IPS DF 4.7 (cell line): ENCODE data around the gene STAT1.

Source experiments
- DNase-seq: peaks from one replicate; pipeline ENCODE4 v3.0.0-alpha.2; 2013; ENCODE audit warnings: low spot score; ENCODE audit errors: extremely low read depth

The STAT1 gene

GRCh38 chr2:190984595-190984994, 29.4 kb downstream of the STAT1 start:
- no peak for DNase-seq

DNA sequence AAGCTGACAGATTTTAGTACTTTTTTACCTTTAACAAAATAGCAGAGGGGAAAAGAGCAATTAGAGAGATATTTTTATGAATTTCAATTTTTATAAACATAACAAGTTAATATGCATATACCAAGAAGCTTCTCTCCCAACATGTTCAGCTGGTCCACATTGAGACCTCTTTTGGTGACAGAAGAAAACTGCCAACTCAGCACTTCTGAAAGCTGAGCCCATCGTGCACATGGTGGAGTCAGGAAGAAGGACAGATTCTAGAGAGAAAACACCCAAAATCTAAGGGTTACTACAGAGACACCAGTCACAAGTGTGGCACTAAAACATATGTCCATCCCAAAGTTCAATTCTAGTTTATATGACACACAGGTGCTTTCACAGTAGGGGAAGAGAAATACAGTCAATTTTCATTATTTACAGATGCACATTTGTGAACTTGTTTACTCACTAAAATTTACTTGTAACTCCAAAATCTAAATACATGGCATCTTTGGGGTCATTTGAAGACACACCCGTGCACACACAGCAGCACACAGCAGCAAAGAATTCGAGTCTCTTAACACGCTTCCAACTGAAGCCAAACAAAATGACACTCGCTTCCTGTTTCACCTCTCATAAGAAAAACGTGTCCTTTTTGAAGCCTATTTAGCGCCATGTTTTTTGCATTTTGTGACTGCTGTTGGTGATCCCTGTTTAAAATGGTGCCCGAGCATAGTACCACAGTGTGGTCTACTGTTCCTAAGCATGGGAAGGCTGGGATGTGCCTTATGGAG, 31.5 kb downstream of the STAT1 start:
- no peak for DNase-seq

- DNase-seq = no peak
Observed at GRCh38 chr2:190981733-190982132, 32.2 kb downstream of the STAT1 start.

DNA sequence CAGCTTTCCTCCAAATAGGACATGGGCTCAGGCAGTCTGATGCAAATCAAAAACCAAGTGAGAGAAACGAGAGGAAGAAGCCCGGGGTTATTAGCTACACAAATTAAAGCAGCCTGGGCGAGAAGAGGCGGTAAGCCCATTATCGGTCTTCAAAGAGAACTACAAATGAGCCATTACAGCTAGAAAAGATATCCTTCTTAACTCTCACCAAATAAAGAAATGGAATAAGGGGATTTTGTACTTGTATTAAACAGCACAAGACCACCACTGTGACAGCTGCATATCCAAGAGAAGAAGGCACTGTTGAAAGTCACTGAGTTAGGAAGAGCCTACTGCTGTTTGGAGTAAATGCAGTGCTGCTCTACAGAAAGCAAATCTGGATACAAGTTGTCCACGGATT, 32.6 kb downstream of the STAT1 start:
- no peak for DNase-seq

- DNase-seq = no peak
Observed at GRCh38 chr2:190980630-190981209, 33.3 kb downstream of the STAT1 start.

GRCh38 chr2:190979906-190980629, 33.9 kb downstream of the STAT1 start:
- no peak for DNase-seq

GRCh38 chr2:190978389-190979053, 35.5 kb downstream of the STAT1 start:
- no peak for DNase-seq

- DNase-seq = no peak
Observed at GRCh38 chr2:190977505-190977904, 36.5 kb downstream of the STAT1 start.

DNA sequence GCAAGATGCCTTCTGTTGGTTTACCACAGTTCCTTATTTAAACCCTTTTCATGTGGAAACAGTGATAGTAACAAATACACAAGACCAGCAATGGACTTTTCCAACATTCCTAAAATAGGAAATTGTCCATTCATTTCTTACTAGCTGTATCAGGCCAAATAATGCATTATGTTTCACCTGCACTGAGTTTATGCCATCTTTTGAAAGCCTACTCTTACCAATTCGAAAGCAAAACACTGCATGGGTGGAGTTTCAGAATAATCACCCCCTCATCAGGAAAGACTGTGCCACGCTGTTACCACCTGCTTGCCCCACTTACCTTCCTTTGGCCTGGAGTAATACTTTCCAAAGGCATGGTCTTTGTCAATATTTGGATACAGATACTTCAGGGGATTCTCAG, 37.5 kb downstream of the STAT1 start:
- DNase-seq = no peak

GRCh38 chr2:190974629-190975361, 39.2 kb downstream of the STAT1 start:
- no peak for DNase-seq

DNA sequence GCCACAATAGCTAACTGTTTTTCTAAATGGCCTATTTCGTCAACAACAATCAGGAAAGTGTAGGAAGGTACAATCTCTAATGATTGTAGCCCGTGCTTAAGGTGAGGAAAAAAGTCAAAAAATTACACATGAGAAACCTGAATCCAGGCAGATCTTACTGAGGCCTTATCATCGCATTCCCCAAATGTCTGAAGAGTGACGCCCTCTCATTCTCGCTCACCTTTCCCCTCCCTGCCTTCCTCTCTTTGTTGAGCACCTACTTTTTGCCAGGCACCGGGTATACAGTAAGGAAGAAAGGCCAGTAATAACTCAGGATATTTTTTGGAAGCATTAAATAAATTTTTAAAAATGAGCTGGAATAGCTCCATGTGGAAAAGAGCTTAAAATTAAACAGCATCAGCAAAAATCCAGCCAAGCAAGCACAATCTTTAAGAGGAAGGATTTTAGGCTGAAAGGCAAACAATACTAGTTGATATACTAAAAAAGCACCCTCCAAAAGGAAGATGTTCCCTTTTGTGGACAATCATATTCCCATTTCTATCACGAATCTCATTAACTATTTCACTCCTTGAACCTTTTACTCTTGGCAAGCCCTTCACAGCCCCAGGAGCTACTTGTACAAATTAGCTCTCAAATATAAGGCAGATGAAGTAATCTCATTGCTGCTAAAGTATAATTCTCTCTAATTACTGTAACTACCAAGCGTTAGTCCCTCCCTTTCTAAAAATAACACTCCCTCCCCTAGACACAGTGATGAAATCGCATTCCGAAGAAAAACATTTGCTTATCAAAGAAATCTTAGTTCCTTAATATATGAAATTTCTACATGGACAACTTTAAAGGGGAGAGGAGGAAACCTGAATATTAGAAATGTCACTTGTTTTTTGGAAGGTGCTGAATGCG, 40.0 kb downstream of the STAT1 start:
- no peak for DNase-seq

- DNase-seq = no peak
Observed at GRCh38 chr2:190973262-190973661, 40.7 kb downstream of the STAT1 start.

DNA sequence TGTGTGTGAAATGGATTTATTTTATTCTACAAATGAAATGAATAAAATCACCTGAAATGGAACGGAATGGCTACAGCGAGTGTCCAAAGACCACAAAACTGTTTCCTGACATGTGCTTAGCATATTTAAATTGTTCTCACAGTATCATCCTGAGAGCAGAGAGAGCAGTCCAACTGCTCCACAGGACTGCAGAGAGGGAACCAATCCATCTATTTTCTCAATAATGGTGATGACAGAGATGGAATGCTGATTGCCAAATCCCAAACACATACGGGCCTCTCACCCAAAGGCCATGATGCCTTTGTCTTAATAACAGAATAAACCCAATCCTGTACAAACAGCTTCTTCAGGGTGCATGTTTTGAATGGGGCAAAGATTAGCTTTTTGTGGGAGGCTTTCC, 41.1 kb downstream of the STAT1 start:
- no peak for DNase-seq

- no peak for DNase-seq
Observed at GRCh38 chr2:190972213-190972612, 41.8 kb downstream of the STAT1 start.

DNA sequence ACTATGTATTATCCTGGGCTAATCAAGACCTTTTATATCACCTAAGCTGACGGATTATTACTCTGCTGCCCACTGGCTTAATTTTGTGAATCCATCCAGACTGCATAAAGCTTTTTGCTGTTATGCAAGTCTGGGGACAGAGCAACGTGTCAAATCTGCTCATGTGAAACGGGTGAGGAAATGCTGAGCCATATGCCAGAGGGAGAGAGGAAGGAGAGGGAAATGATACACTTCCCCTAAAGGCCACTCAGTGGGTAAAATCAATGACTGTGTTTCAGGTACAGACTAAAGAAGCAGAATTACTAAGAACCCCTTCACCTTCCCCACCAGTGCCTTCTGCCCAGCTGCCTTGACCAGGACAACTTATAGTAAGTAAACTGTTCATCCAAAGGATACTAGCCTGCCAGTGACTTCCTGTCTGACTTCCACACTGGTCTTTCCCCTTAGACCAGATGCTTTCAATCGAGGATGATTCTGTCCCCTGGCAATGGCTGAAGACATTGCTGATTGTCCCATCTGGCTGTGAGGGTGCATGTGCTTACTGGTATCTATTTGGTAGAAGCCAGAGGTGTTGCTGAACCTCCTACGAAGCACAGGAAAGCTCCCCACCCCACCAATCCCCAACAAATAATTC, 43.0 kb downstream of the STAT1 start:
- no peak for DNase-seq

DNA sequence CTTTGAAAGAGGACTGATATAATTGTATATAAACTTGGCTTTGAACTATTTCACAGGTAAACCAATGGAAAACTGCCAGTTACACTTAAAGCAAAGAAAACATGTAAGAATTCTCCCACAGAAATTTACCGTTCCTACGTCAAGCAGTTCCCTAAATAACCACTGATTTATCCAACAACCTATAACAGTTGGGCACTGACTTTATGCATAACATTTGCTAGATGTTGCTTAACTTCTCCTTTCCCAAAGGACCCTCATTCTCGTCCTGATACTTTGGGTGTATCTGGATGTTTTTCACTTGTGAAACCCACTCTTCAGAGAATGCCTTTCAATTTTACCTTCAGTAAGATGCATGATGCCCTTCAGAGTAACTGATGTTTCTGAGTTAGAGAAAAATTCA, 43.8 kb downstream of the STAT1 start:
- DNase-seq = no peak

DNA sequence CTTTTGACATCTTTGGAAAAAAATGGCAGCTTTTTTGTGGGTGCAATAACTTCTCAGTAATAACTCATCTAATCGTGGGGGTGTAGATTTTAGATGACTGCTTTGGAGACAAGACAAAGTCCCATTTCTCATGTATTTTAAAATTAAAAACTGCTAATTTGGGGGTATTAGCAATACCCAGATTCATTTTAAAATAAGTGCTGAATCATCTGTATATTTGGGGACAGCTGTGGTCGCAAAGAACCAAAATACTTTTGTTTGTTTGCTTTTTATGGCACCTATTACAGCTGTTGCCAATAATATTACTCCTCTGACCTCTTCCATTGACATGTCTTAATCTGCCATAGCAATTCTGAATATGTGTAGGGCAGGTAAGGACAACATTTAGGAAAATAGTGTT, 45.4 kb downstream of the STAT1 start:
- DNase-seq = no peak

DNA sequence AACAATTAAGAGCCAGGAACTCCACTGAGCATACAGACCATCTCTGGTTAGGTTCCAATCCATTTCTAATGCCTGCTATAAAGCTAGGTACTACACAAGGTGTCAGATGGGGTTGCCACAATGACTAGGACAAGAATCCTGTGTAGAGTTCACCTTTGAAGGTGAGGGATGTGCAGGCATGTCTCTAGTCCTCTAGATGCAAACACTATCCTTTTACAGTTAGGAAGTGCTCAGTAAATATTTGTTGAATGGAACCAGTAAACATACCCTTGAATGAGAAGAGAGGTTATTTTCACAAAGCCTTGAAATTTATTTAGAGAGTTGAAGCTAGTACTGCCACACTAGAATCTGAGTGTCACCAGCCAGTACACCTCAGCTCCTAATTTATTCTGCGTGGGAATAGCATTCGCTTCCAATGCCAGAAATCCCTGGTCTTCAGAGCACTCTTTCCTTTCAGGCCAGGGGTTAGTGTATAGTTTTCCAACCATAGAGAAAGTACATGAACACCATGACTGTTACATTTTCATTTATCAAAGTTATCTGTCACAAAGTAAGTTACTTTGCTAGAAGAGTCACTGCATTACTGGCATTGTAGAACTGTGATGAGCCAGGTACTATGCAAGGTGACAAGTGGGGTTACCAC, 48.3 kb downstream of the STAT1 start:
- no peak for DNase-seq

- no peak for DNase-seq
Observed at GRCh38 chr2:190964170-190964795, 49.7 kb downstream of the STAT1 start.
